Muscle of leg (tissue), 11 donors: ENCODE data around the gene RAD9B. TPM values are rescaled to one million over a fixed set of nuclear protein-coding genes. Genes with fewer than 3 reads are reported as not detected.

Experiments
- DNase-seq: peaks from one replicate; pipeline ENCODE4 v3.0.0; 2013
- H3K27ac ChIP-seq: one replicate; pipeline ENCODE4 v1.5.1; 2013; ENCODE audit warnings: mild to moderate bottlenecking, low read length, control low read depth
- H3K27me3 ChIP-seq: one replicate; pipeline ENCODE4 v1.6.1; 2013; ENCODE audit warnings: low read length; ENCODE audit not compliant: control insufficient read depth, insufficient read depth
- H3K36me3 ChIP-seq: one replicate; pipeline ENCODE4 v1.6.1; 2013; ENCODE audit warnings: low read length; ENCODE audit not compliant: control insufficient read depth, insufficient read depth
- H3K4me1 ChIP-seq: one replicate; pipeline ENCODE4 v1.6.1; 2013; ENCODE audit warnings: low read length; ENCODE audit not compliant: control insufficient read depth, insufficient read depth
- H3K4me3 ChIP-seq: one replicate; pipeline ENCODE4 v1.5.1; 2013; ENCODE audit warnings: low read length, control low read depth
- H3K9me3 ChIP-seq: replicated peaks from 2 replicates; pipeline ENCODE4 v1.6.1; 2013; ENCODE audit warnings: low read depth, low read length; ENCODE audit not compliant: control insufficient read depth
- WGBS: methylation state at CpG from one replicate; pipeline ENCODE4 v1.1.5; 2013; ENCODE audit warnings: missing lambda C conversion rate; ENCODE audit not compliant: insufficient coverage; 5-methylcytosine and 5-hydroxymethylcytosine counted together
- polyA plus RNA-seq, 8 donors: library from polyadenylated mRNA; unstranded; fragments of 120-200 nt; gene quantifications; one replicate each; pipeline versions ENCODE4 v1.2.1 to v1.2.3, GENCODE V29; 2013; ENCODE audit warnings: inconsistent platforms in 1 of 8, low replicate concordance in 1 of 8; ENCODE audit not compliant: insufficient read length in 8 of 8, insufficient read depth in 1 of 8
- total RNA-seq: library from RNA; stranded (reverse); fragments of 120-200 nt; gene quantifications from one replicate; pipeline ENCODE4 v1.2.4, GENCODE V29; 2013

Gene RAD9B
- total and polyA plus RNA-seq, 9 donors, result 1.8 to 3.5 (median 2.2) TPM

GRCh38 chr12:110550981-110551380 lies 48.9 kb downstream of the RAD9B start:
- H3K4me3 ChIP-seq, result no peak overlapping the region
- H3K27ac ChIP-seq, result no peak overlapping the region
- H3K9me3 ChIP-seq, result no peaks in the 10 kb centered on the region
- no peak for DNase-seq
- 94% methylated on average over 2 of the region's 4 CpGs for WGBS
- no peaks in the 10 kb centered on the region for H3K27me3 ChIP-seq
- no peaks in the 10 kb centered on the region for H3K4me1 ChIP-seq
- H3K36me3 ChIP-seq, result peaks cover 3% of the 10 kb centered on the region

Other genes with a start within 250 kb of the RAD9B start
- 312 TPM for gene ATP2A2, start 221.1 kb upstream of the RAD9B start, total RNA-seq
- 100 to 1,000 TPM; 436 to 712 (median 589) TPM for gene ATP2A2, start 221.1 kb upstream of the RAD9B start, polyA plus RNA-seq
- gene ANAPC7, start 98.6 kb upstream of the RAD9B start, total RNA-seq, result 49.6 TPM
- gene ANAPC7, start 98.6 kb upstream of the RAD9B start, polyA plus RNA-seq, result 10 to 100 TPM; 46.2 to 79.7 (median 59.0) TPM
- 132 TPM for gene ARPC3, start 52.0 kb upstream of the RAD9B start, total RNA-seq
- gene ARPC3, start 52.0 kb upstream of the RAD9B start, polyA plus RNA-seq, result 100 to 1,000 TPM; 118 to 156 (median 138) TPM
- 18.0 TPM for gene GPN3, start 34.1 kb upstream of the RAD9B start, total RNA-seq
- gene GPN3, start 34.1 kb upstream of the RAD9B start, polyA plus RNA-seq, result 10 to 100 TPM; 22.9 to 28.4 (median 23.6) TPM
- gene FAM216A, start 33.5 kb upstream of the RAD9B start, total RNA-seq, result 12.2 TPM
- gene FAM216A, start 33.5 kb upstream of the RAD9B start, polyA plus RNA-seq, result 10 to 100 TPM; 12.8 to 18.3 (median 15.1) TPM
- gene VPS29, start 220 bp upstream of the RAD9B start, total RNA-seq, result 71.6 TPM
- 100 to 1,000 TPM; 110 to 155 (median 119) TPM for gene VPS29, start 220 bp upstream of the RAD9B start, polyA plus RNA-seq
- 3.8 TPM for gene PPTC7, start 81.0 kb downstream of the RAD9B start, total RNA-seq
- gene PPTC7, start 81.0 kb downstream of the RAD9B start, polyA plus RNA-seq, result 10 to 100 TPM in 6 of 8 donors, 1 to 10 TPM in 2; 8.9 to 12.1 (median 11.1) TPM
- 24.9 TPM for gene TCTN1, start 111.8 kb downstream of the RAD9B start, total RNA-seq
- gene TCTN1, start 111.8 kb downstream of the RAD9B start, polyA plus RNA-seq, result 10 to 100 TPM; 19.0 to 24.4 (median 20.3) TPM
- gene HVCN1, start 186.8 kb downstream of the RAD9B start, total RNA-seq, result 5.6 TPM
- 1 to 10 TPM; 4.6 to 7.5 (median 5.8) TPM for gene HVCN1, start 186.8 kb downstream of the RAD9B start, polyA plus RNA-seq
- 90.5 TPM for gene PPP1CC, start 240.6 kb downstream of the RAD9B start, total RNA-seq
- gene PPP1CC, start 240.6 kb downstream of the RAD9B start, polyA plus RNA-seq, result 100 to 1,000 TPM; 103 to 147 (median 121) TPM